GM12872 (cell line): ENCODE measurements around the gene MBD3L2.
"Not testable (repeated sequence)": the region's sequence is repeated elsewhere in the genome, so short reads cannot be mapped to it uniquely, and the experiment has no call there.

Experiments used
- TF ChIP-seq, protein P1 (sequence below): IDR thresholded peaks from 3 replicates; pipeline ENCODE4 v1.5.1; 2011; ENCODE audit warnings: low read depth, mild to moderate bottlenecking, low read length, moderate library complexity; ENCODE audit not compliant: insufficient read depth

MBD3L2 gene

DNA sequence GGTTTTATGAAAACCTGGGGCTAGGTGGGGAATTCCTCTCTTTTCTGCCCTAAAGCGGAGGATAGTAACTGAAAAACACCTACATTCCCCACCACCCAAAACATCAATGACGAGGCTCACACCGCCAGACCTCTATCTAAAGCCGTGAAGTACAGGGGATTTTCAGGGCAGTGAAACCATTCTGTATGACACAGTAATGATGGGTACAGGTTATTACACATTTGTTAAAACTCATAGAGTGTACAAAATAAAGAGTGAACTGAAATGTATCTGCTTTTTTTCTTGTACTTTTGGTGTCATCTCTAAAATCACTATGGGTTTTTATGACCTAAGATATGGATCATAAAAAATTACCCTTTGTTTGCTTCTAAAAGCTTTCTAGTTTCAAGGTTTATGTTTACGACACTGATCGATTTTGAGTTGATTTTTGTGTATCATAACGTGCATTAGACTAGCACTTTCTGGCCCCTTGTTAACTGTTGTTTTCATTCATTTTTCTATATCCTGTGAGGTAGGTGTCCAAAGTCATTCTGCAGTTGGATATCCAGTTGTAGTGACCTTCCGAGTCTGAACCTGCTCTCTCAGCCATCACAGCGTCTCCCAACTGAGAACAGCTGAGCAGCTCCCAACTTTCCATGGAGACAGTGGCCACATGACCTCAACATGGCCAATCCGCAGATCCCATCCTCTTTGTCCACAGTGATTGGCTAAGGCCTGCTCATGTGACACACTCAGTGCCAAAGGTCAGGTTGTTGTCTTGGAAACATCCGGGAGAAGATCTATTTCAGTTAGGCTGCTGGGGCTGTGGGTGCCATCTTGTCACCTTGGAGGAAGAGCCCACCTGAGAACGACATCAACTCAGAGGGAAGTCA, 38.2 kb upstream of the MBD3L2 start:
- TF ChIP-seq, protein P1, sequence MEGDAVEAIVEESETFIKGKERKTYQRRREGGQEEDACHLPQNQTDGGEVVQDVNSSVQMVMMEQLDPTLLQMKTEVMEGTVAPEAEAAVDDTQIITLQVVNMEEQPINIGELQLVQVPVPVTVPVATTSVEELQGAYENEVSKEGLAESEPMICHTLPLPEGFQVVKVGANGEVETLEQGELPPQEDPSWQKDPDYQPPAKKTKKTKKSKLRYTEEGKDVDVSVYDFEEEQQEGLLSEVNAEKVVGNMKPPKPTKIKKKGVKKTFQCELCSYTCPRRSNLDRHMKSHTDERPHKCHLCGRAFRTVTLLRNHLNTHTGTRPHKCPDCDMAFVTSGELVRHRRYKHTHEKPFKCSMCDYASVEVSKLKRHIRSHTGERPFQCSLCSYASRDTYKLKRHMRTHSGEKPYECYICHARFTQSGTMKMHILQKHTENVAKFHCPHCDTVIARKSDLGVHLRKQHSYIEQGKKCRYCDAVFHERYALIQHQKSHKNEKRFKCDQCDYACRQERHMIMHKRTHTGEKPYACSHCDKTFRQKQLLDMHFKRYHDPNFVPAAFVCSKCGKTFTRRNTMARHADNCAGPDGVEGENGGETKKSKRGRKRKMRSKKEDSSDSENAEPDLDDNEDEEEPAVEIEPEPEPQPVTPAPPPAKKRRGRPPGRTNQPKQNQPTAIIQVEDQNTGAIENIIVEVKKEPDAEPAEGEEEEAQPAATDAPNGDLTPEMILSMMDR = no peak

DNA sequence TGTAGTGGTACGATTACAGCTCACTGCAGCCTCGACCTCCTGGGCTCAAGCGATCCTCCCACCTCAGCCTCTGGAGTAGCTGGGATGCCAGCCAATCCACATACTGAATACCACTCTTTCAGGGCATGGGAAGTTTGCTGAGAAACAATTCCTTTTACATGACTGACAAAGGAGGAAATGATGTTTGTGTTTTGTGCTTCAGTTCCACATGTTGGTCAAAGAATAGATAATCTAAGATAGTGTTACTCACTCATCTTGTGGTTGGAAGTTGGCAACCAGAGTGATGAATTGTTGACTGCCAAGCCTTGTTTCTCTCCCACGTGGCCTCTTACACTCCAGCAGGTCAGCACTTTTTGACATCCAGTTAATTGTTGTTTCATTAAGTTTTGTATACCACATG, 35.4 kb upstream of the MBD3L2 start:
- TF ChIP-seq, protein P1 = no peak

DNA sequence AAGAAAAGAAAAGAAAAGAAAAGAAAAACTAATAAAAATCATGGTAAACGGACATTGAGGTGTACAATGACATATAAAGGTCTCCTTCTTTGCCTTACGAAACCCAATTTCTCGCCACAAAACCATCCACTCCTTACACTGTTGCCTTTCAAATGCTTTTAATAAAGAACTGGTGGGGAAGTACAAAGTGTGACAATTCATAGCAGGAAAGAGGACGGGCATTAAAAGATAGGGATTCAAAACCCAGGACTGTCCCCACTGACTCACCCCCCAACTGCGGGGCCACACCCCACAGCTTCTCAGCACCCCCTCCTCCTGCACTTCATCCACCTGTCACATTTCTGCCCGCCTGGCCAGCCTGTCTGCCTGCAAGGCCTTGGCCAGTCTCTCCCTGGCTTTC, 30.3 kb upstream of the MBD3L2 start:
- TF ChIP-seq, protein P1 = no peak

DNA sequence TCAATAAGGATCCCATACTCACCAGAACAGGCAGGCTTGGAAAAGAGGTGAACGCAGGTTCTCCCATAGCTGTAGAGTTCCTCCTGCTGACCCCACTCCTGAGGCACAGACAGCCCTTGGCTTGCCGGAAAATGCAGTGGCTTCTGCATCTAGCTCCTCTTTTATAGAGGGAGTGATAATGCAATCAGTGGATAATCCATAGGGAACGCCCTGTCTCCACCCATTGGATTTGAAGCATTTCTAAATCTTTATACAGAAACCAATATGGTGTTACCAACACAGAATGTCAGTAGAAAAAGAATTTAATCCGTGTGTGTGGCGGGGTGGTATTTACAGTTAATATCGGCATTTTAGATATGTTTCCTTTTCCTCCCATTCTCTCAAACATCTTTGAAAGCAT, 27.8 kb upstream of the MBD3L2 start, which contains the start of gene MBD3L2B:
MBD3L2B (minus strand) TSS at position 101 of the 400 bp plus-strand sequence; CDS start at position 67, 34 bp downstream.
- TF ChIP-seq, protein P1 = not testable (repeated sequence)

DNA sequence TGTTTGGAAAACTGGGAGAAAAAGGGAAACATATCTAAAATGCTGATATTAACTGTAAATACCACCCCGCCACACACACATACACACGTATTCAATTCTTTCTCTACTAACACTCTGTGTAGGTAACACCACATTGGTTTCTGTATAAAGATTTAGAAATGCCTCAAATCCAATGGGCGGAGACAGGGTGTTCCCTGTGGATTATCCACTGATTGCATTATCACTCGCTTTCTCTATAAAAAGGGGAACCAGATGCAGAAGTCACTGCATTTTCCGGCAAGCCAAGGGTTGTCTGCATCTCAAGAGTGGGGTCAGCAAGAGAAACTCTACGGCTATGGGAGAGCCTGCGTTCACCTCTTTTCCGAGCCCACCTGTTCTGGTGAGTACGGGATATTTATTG, 18.8 kb upstream of the MBD3L2 start, which contains the start of gene MBD3L5:
MBD3L5 (plus strand) TSS at position 301 of the 400 bp plus-strand sequence; CDS start at position 335, 34 bp downstream.
- TF ChIP-seq, protein P1 = not testable (repeated sequence)

DNA sequence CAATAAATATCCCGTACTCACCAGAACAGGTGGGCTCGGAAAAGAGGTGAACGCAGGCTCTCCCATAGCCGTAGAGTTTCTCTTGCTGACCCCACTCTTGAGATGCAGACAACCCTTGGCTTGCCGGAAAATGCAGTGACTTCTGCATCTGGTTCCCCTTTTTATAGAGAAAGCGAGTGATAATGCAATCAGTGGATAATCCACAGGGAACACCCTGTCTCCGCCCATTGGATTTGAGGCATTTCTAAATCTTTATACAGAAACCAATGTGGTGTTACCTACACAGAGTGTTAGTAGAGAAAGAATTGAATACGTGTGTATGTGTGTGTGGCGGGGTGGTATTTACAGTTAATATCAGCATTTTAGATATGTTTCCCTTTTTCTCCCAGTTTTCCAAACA, 9.0 kb upstream of the MBD3L2 start, which contains the start of gene MBD3L4:
MBD3L4 (minus strand) TSS at position 101 of the 400 bp plus-strand sequence; CDS start at position 66, 35 bp downstream.
- TF ChIP-seq, protein P1 = not testable (repeated sequence)

DNA sequence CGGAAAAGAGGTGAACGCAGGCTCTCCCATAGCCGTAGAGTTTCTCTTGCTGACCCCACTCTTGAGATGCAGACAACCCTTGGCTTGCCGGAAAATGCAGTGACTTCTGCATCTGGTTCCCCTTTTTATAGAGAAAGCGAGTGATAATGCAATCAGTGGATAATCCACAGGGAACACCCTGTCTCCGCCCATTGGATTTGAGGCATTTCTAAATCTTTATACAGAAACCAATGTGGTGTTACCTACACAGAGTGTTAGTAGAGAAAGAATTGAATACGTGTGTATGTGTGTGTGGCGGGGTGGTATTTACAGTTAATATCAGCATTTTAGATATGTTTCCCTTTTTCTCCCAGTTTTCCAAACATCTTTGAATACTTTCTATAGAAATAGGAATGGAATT, 9.5 kb downstream of the MBD3L2 start, which contains the start of gene MBD3L3:
MBD3L3 (minus strand) TSS at position 101 of the 400 bp plus-strand sequence; CDS start at position 30, 71 bp downstream.
- TF ChIP-seq, protein P1 = not testable (repeated sequence)
